A204.1 (cell line): Measurements from ENCODE around the gene TCF12.

Source experiments
- FAIRE-seq: peaks from 2 replicates; lab custom pipeline; 2012; peaks lifted over from hg19 to GRCh38; lab: Jason Lieb, UNC

TCF12 gene

GRCh38 chr15:57053470-57053869, 135.0 kb downstream of the TCF12 start:
- no peak for FAIRE-seq

- no peak for FAIRE-seq
Observed at GRCh38 chr15:57054204-57054750, 135.8 kb downstream of the TCF12 start.

GRCh38 chr15:57056357-57056756, 137.9 kb downstream of the TCF12 start:
- no peak for FAIRE-seq

GRCh38 chr15:57057134-57057930, 138.9 kb downstream of the TCF12 start:
- no peak for FAIRE-seq

- FAIRE-seq: no peak
Observed at GRCh38 chr15:57059026-57059660, 140.7 kb downstream of the TCF12 start.

GRCh38 chr15:57060799-57061198, 142.4 kb downstream of the TCF12 start:
- no peak for FAIRE-seq

- no peak for FAIRE-seq
Observed at GRCh38 chr15:57061281-57061680, 142.8 kb downstream of the TCF12 start.

- no peak for FAIRE-seq
Observed at GRCh38 chr15:57061696-57062095, 143.3 kb downstream of the TCF12 start.

GRCh38 chr15:57064033-57064432, 145.6 kb downstream of the TCF12 start:
- no peak for FAIRE-seq

GRCh38 chr15:57069423-57069822, 151.0 kb downstream of the TCF12 start:
- no peak for FAIRE-seq

GRCh38 chr15:57070674-57071073, 152.2 kb downstream of the TCF12 start:
- FAIRE-seq: no peak

- FAIRE-seq: no peak
Observed at GRCh38 chr15:57079446-57079845, 161.0 kb downstream of the TCF12 start.

GRCh38 chr15:57079931-57080620, 161.6 kb downstream of the TCF12 start:
- no peak for FAIRE-seq

GRCh38 chr15:57082054-57082728, 163.7 kb downstream of the TCF12 start:
- FAIRE-seq: no peak

- no peak for FAIRE-seq
Observed at GRCh38 chr15:57084192-57084591, 165.7 kb downstream of the TCF12 start.

- no peak for FAIRE-seq
Observed at GRCh38 chr15:57085267-57085666, 166.8 kb downstream of the TCF12 start.

- no peak for FAIRE-seq
Observed at GRCh38 chr15:57086857-57087427, 168.5 kb downstream of the TCF12 start.

GRCh38 chr15:57089815-57090495, 171.5 kb downstream of the TCF12 start:
- FAIRE-seq: no peak

GRCh38 chr15:57090496-57090859, 172.0 kb downstream of the TCF12 start:
- FAIRE-seq: no peak

GRCh38 chr15:57091636-57092035, 173.2 kb downstream of the TCF12 start:
- no peak for FAIRE-seq

- FAIRE-seq: no peak
Observed at GRCh38 chr15:57092252-57092651, 173.8 kb downstream of the TCF12 start.
